Measurements from ENCODE around the gene B3GALT5. TPM values are rescaled to one million over a fixed set of nuclear protein-coding genes. Genes with fewer than 3 reads are reported as not detected.

Gene B3GALT5
- polyA plus RNA-seq, 1 donor (not counting 4 experiments of a cell fraction or from before 2014, with no cell fraction given) = not detected

- Histone ChIP-seq H4K20me1 (ENCODE audit: control insufficient read depth, extremely low read depth, insufficient read depth, low read length) (no peaks in the 10 kb centered on the region), H3K36me3 (ENCODE audit: control insufficient read depth in 2 of 2, extremely low read depth in 1 of 2, insufficient read depth in 2 of 2, low read length in 2 of 2) (no peaks in the 10 kb centered on the region), H3K4me3 (ENCODE audit: control insufficient read depth in 2 of 3, extremely low read depth in 1 of 3, insufficient read depth in 2 of 3, low read depth in 1 of 3, low read length in 3 of 3) (no peak overlapping the region), H3K27ac (ENCODE audit: control insufficient read depth, insufficient read depth, low read length) (no peak overlapping the region), H2AFZ (ENCODE audit: control insufficient read depth, low read length) (no peak overlapping the region), H3K4me2 (ENCODE audit: control insufficient read depth, extremely low read depth, insufficient read depth, low read depth, low read length) (no peak overlapping the region), H3K4me1 (ENCODE audit: control insufficient read depth, extremely low read depth, insufficient read depth, low read length) (no peaks in the 10 kb centered on the region), H3K9me1 (ENCODE audit: control insufficient read depth, extremely low read depth, insufficient read depth, low read length) (no peaks in the 10 kb centered on the region), H3K27me3 (ENCODE audit: control insufficient read depth, extremely low read depth, insufficient read depth, low read length) (no peaks in the 10 kb centered on the region), H3K9me3 (ENCODE audit: control insufficient read depth, low read depth, low read length) (peaks cover 2% of the 10 kb centered on the region), H3K79me2 (ENCODE audit: control insufficient read depth, insufficient read depth, low read length) (no peaks in the 10 kb centered on the region), H3K9ac (ENCODE audit: control insufficient read depth, extremely low read depth, insufficient read depth, low read length) (no peak overlapping the region)
- no peak for TF ChIP-seq CTCF (optimal IDR thresholded peaks at IDR 0.05 in 1 of 3, IDR thresholded peaks at IDR 0.05 in 1 of 3, conservative IDR thresholded peaks at IDR 0.05 in 1 of 3; ENCODE audit: extremely low read depth in 1 of 3, insufficient read depth in 2 of 3, low read length in 3 of 3)
- TF ChIP-seq EZH2 (IDR thresholded peaks at IDR 0.05; ENCODE audit: low read length) = no peak
- DNase-seq (ENCODE audit: low read depth, low spot score) (no peak), FAIRE-seq (no peak)
- dilution Hi-C loops (cut with MboI; ENCODE audit: extremely low pct_ligation_motif_present, low sequenced_read_pairs) = loop anchor here (25.0 kb wide), 1 partner anchor 191 kb away; no protein-coding TSS in a partner anchor
These were observed 90.8 kb downstream of the B3GALT5 start for GRCh38 chr21:39703578-39703977.

- Histone ChIP-seq H3K9me1 (ENCODE audit: control insufficient read depth, extremely low read depth, insufficient read depth, low read length) (no peaks in the 10 kb centered on the region), H3K9me3 (ENCODE audit: control insufficient read depth, low read depth, low read length) (peaks cover 2% of the 10 kb centered on the region), H3K27me3 (ENCODE audit: control insufficient read depth, extremely low read depth, insufficient read depth, low read length) (no peaks in the 10 kb centered on the region), H4K20me1 (ENCODE audit: control insufficient read depth, extremely low read depth, insufficient read depth, low read length) (no peaks in the 10 kb centered on the region), H3K9ac (ENCODE audit: control insufficient read depth, extremely low read depth, insufficient read depth, low read length) (no peak overlapping the region), H3K4me3 (ENCODE audit: control insufficient read depth in 2 of 3, extremely low read depth in 1 of 3, insufficient read depth in 2 of 3, low read depth in 1 of 3, low read length in 3 of 3) (no peak overlapping the region), H3K79me2 (ENCODE audit: control insufficient read depth, insufficient read depth, low read length) (no peaks in the 10 kb centered on the region), H3K4me1 (ENCODE audit: control insufficient read depth, extremely low read depth, insufficient read depth, low read length) (no peaks in the 10 kb centered on the region), H2AFZ (ENCODE audit: control insufficient read depth, low read length) (no peak overlapping the region), H3K36me3 (ENCODE audit: control insufficient read depth in 2 of 2, extremely low read depth in 1 of 2, insufficient read depth in 2 of 2, low read length in 2 of 2) (no peaks in the 10 kb centered on the region), H3K27ac (ENCODE audit: control insufficient read depth, insufficient read depth, low read length) (no peak overlapping the region), H3K4me2 (ENCODE audit: control insufficient read depth, extremely low read depth, insufficient read depth, low read depth, low read length) (no peak overlapping the region)
- FAIRE-seq (no peak), DNase-seq (ENCODE audit: low read depth, low spot score) (no peak)
- dilution Hi-C loops (cut with MboI; ENCODE audit: extremely low pct_ligation_motif_present, low sequenced_read_pairs) = loop anchor here (25.0 kb wide), 1 partner anchor 194 kb away; no protein-coding TSS in a partner anchor
- TF ChIP-seq CTCF (optimal IDR thresholded peaks at IDR 0.05 in 1 of 3, IDR thresholded peaks at IDR 0.05 in 1 of 3, conservative IDR thresholded peaks at IDR 0.05 in 1 of 3; ENCODE audit: extremely low read depth in 1 of 3, insufficient read depth in 2 of 3, low read length in 3 of 3) = no peak
- no peak for TF ChIP-seq EZH2 (IDR thresholded peaks at IDR 0.05; ENCODE audit: low read length)
These were observed 93.1 kb downstream of the B3GALT5 start for GRCh38 chr21:39705849-39706248.
